ENCODE measurements around the gene ADGRB3. TPM values are rescaled to one million over a fixed set of nuclear protein-coding genes. Genes with fewer than 3 reads are reported as not detected.

Gene ADGRB3
- total and polyA plus RNA-seq, 10 of the 15 experiments (the other 5 are each of a cell fraction or from before 2014, with no cell fraction given): 0.03 to 0.06 TPM; not detected in 8

DNA sequence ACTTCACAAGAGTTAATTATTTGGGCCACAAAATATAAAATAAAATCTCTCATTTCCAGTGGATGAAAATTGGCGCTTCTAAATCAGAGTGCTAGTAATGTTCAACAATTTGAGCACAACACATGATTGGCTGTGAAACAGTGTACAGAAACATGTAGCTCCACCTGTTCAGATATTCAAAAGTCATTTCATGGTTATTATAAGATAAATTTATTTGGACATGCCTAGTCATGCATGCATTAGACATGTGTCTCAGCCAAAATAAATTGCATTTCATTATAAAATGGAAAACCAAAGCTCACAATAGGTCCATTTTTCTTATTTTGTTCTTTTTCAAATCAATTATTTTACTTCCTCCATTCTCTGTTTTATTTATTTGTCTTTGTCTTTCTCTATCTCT, 786.9 kb downstream of the ADGRB3 start (continued):
- TF ChIP-seq, protein P1, sequence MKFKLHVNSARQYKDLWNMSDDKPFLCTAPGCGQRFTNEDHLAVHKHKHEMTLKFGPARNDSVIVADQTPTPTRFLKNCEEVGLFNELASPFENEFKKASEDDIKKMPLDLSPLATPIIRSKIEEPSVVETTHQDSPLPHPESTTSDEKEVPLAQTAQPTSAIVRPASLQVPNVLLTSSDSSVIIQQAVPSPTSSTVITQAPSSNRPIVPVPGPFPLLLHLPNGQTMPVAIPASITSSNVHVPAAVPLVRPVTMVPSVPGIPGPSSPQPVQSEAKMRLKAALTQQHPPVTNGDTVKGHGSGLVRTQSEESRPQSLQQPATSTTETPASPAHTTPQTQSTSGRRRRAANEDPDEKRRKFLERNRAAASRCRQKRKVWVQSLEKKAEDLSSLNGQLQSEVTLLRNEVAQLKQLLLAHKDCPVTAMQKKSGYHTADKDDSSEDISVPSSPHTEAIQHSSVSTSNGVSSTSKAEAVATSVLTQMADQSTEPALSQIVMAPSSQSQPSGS (IDR thresholded peaks at IDR 0.05; ENCODE audit: low read length): no peak
- TF ChIP-seq CREB1 (IDR thresholded peaks at IDR 0.05; ENCODE audit: low read depth) (no peak), NFXL1 (IDR thresholded peaks at IDR 0.05; ENCODE audit: borderline replicate concordance) (no peak)

DNA sequence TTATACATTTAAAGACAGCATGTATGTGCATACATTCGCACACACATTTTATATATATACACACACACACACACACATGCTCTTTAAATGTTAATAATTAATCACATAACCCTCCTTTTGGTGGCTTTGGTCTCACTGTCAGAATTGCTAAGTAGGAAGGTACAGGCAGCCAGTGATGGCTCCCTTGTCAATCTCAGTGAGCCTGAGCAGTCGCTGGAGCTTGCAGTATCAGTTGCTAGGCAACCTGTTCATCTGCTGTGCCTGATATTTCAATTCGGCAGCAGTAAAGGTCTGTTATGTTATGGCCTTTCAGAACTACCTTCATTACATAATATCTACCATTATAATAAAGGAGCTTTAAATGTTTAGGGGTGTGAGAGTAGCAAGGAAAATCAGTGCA, 787.4 kb downstream of the ADGRB3 start:
- POLR2A ChIA-PET: no interaction called here
- RAD21 ChIA-PET (ENCODE audit: unreplicated experiment): no interaction called here
- no peak overlapping the region for H3K27ac ChIP-seq (ENCODE audit: control insufficient read depth, insufficient read depth)
- no peaks in the 10 kb centered on the region for H3K27me3 ChIP-seq (replicated peaks in 1 of 2; ENCODE audit: control insufficient read depth in 2 of 2, insufficient read depth in 2 of 2, low read length in 1 of 2)
- no peak overlapping the region for H3K4me2 ChIP-seq (ENCODE audit: control insufficient read depth, insufficient read depth)
- intact Hi-C loops (cut with micrococcal nuclease; ENCODE audit: unreplicated experiment) (no loop called here), in situ Hi-C loops (cut with MboI) (no loop called here)
- no peaks in the 10 kb centered on the region for H3K79me2 ChIP-seq (ENCODE audit: control insufficient read depth, insufficient read depth, low read length)
- SMC1A ChIA-PET (ENCODE audit: uncharacterized antibody, unreplicated experiment): no interaction called here
- CTCF ChIA-PET: no interaction called here
- no TSS peak for BruUV-seq (replicated peaks)
- H2AFZ ChIP-seq (ENCODE audit: control insufficient read depth, low read depth, low read length): no peak overlapping the region
- no peaks in the 10 kb centered on the region for H3K9me3 ChIP-seq (replicated peaks; ENCODE audit: control insufficient read depth, insufficient read depth, low read length)
- DNase-seq (ENCODE audit: low read depth, low spot score) (no peak), ATAC-seq (no peak), FAIRE-seq (no peak)
- no peaks in the 10 kb centered on the region for H3K36me3 ChIP-seq (ENCODE audit: control insufficient read depth in 2 of 2, insufficient read depth in 2 of 2, low read length in 1 of 2)
- no peak overlapping the region for H3K4me3 ChIP-seq
- H3K4me1 ChIP-seq (ENCODE audit: control insufficient read depth, insufficient read depth, low read length): no peaks in the 10 kb centered on the region
- 30% methylated on average over 3 of the region's 3 CpGs for WGBS (ENCODE audit: insufficient coverage, insufficient replicate concordance, low lambda C conversion rate, missing lambda C conversion rate)
- TF ChIP-seq ZNF274 (IDR thresholded peaks at IDR 0.05; ENCODE audit: insufficient read depth, insufficient read length) (no peak), CBFB (IDR thresholded peaks at IDR 0.05; ENCODE audit: low read depth) (no peak)
- TF ChIP-seq, protein P2, sequence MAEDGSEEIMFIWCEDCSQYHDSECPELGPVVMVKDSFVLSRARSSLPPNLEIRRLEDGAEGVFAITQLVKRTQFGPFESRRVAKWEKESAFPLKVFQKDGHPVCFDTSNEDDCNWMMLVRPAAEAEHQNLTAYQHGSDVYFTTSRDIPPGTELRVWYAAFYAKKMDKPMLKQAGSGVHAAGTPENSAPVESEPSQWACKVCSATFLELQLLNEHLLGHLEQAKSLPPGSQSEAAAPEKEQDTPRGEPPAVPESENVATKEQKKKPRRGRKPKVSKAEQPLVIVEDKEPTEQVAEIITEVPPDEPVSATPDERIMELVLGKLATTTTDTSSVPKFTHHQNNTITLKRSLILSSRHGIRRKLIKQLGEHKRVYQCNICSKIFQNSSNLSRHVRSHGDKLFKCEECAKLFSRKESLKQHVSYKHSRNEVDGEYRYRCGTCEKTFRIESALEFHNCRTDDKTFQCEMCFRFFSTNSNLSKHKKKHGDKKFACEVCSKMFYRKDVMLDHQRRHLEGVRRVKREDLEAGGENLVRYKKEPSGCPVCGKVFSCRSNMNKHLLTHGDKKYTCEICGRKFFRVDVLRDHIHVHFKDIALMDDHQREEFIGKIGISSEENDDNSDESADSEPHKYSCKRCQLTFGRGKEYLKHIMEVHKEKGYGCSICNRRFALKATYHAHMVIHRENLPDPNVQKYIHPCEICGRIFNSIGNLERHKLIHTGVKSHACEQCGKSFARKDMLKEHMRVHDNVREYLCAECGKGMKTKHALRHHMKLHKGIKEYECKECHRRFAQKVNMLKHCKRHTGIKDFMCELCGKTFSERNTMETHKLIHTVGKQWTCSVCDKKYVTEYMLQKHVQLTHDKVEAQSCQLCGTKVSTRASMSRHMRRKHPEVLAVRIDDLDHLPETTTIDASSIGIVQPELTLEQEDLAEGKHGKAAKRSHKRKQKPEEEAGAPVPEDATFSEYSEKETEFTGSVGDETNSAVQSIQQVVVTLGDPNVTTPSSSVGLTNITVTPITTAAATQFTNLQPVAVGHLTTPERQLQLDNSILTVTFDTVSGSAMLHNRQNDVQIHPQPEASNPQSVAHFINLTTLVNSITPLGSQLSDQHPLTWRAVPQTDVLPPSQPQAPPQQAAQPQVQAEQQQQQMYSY (CRISPR knock-in tag; IDR thresholded peaks at IDR 0.05): no peak
- no peak overlapping the region for H3K9ac ChIP-seq (ENCODE audit: control insufficient read depth, insufficient read depth, low read length)
- H4K20me1 ChIP-seq (ENCODE audit: control insufficient read depth, insufficient read depth): no peaks in the 10 kb centered on the region
